COLO829 (cell line): ENCODE results near the gene SPTBN1.
"Not testable (repeated sequence)": the region's sequence is repeated elsewhere in the genome, so short reads cannot be mapped to it uniquely, and the experiment has no call there.

Experiments
- DNase-seq: peaks from one replicate; pipeline ENCODE4 v3.0.0; 2012; ENCODE audit warnings: low spot score

Gene SPTBN1

DNA sequence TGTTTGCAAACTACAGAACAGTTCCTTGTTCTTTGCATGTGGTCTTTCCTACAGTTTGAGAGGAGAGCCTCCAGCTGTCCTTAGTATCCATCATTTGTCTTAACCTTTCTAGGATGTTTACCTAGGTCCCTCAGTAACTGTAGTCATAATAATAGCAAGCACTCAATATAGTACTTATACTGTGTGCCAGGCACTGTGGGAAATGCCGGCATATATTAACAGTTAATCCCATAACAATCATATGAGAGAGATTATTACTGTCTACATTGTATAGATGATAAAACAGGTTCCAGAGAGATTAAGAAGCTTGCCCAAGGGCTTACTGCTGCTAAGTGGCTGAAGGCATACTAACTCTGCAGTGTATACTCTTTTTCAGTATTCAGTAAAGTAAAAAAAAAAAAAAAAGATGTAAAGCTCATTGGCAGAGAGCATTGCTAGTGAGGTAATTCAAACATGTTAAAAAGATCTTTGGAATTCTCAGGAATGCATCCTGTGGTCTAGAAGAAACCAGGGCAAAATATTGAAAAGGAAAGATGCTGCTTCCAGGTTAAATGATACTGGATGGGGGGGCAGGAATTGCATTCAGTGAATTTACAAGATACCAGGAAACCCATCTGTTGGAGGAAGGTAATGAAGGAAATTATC lies 72.3 kb downstream of the SPTBN1 start:
- DNase-seq: no peak

DNA sequence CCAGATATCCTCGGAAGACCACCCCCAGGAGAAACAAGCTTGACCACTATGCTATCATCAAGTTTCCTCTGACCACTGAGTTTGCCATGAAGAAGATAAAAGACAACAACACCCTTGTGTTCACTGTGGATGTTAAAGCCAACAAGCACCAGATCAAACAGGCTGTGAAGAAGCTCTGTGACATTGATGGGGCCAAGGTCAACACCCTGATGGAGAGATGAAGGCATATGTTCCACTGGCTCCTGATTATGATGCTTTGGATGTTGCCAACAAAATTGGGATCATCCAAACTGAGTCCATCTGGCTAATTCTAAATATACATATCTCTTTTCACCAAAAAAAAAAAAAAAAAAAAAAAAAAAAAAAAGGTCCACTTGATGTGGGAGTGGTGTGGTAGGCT lies 73.4 kb downstream of the SPTBN1 start:
- not testable (repeated sequence) for DNase-seq

DNA sequence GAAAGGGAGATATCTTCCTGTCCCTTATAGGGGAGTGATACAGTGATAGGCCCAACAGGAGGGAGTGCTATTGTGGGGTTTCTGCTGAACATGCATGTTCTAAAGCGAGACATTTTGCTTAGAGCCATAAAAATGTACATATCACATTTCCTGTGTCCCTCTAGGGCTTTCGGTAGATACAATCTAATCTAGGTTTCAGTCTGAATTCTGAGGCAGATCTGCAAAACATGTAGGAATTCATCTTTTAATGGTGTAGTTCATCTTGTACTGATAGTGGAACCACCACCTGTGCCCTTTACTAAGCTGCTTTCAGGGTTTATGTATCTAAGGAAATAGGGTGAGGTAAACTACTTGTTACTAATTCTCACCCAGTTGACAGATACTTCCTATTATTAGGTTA lies 73.8 kb downstream of the SPTBN1 start:
- no peak for DNase-seq

DNA sequence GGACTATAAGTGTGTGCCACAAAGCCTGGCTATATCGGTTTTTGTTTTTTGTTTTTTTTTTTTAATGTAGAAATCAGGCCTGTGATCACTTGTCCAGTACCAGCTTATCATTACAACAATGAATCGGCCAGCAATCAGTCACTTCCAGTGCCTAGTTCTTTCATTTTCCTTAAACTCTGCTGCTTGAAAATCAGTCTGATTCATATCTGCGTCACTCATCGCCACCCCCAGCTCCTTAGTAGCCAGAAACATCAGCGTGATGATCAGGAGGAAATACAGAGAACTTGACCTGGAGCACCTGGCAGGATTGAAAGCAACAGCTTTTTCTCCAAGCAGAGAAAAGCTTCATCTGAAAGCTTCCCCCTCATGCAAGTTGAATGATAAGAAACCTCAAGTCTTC lies 75.4 kb downstream of the SPTBN1 start:
- DNase-seq: no peak

DNA sequence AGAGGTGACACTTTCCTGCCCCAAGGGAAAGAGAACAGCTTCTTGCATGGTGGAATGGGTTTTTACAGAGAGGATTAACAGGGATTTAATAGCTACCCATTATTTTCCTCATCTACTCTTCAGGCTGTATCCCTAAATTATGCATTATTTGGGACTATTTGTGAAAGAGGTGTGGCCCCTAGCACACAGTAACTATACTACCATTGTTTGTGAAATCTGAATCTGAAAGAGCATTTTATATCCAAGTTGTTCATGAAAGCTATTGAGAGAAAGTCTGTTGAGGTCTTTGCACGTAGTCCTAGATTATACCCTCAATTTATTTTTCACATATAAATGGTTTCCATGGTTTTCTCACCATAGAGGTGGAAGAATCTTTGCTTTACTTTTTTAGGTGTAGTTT lies 78.1 kb downstream of the SPTBN1 start:
- DNase-seq: no peak

DNA sequence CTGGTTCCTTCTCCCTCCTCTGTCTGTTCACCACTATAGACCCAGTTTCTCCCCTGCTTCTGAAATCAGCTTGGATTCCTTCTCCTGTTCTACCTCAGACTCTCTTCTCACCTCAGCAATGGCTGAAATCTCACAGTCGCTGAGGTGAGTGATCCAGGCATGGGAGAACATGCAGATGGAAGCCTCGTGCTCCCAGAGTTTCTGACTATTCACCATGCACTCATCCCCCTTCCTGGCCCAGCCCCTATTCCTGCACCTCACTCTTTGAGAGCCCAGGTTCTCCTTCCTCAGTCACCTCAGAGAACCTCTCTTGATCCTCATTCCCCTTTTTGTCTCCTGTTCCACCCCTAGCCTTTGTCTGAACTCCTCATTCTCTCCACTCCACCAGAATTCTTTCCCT lies 78.5 kb downstream of the SPTBN1 start:
- DNase-seq: no peak

DNA sequence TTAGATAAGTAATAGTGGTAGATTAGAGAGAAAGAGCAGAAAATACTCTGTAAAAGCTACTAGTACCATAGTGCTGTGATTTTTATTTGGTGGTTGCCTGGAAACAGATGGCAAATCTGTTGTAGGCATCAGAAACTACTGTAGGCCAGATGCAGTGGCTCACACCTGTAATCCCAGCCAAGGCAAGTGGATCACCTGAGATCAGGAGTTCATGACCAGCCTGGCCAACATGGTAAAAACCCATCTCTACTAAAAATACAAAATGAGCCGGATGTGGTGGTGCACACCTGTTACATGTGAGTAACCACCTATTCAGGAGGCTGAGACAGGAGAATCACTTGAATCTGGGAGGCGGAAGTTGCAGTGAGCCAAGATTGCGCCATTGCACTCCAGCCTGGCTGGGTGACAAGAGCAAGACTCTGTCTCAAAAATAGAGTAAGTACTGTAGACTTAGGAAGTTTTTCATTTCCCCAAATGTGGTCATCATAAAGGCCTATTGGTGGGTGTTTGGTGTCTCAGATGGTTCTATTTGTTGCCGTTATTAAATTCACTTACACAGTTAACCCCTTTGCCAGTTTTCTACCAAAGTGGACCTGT lies 79.6 kb downstream of the SPTBN1 start:
- no peak for DNase-seq

DNA sequence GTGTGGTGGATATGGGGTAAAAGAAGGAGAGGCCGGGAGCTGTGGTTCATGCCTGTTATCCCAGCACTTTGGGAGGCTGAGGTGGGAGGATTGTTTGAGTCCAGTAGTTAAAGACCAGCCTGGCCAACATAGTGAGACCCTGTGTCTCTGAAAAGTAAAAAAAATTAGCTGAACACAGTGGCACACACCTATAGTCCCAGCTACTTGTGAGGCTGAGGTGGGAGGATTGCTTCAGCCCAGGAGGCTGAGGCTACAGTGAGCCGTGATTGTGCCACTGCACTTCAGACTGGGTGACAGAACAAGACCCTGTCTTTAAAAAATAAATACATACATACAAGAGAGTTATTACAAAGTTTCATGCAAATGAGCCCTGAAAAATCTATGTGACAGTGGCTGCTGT lies 80.6 kb downstream of the SPTBN1 start:
- no peak for DNase-seq

DNA sequence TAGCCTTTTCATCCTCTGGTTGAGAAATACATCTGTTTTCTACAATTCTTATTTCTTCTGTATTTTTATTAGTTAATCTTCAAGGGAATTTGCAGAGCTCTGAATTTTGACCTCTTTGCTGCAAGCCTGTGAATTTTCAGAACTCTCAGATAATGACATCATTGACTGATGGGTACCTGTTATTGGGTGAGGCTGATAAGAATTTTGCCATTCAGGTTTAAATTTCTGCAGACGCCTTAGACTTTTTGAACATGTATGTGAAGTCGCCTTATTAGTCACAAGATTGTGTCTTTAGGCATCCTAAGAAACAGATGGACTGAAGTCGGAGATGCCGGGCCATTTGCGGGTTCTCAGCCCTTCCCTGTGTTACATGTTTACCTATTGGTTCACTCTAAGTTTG lies 82.4 kb downstream of the SPTBN1 start:
- no peak for DNase-seq

DNA sequence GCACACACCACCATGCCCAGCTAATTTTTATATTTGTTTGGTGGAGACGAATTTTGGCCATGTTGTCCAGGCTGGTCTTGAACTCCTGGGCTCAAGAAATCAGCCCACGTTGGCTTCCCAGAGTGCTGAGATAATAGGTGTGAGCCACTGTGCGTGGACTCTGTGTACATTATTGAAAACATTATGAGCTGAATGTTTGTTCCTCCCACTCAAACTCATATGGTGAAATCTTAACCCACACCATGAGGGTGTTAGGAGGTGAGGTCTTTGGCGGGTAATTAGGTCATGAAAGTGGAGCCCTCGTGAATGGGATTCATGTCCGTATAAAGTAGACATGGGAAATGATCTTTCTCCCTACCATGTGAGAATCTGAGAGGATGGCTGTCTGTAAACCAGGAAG lies 83.6 kb downstream of the SPTBN1 start:
- no peak for DNase-seq

DNA sequence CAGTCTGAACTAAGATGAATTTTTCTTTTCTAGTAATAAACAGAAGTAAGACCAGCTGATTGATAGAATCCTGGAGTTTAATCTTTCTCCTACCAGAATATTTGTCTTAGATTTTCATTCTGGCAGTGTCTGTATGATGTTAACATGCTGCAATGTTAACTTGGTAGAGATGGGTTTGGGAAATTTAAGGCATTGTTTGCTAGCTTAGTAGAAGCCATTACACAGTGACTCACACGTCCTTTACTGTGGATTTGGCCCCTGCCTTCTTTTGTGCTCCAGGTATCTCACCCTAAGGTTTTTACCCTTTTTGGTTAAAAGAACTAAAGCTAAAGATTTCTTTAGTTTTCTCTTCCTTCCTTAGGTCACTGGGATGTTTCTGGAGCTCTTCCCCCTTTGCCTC lies 84.1 kb downstream of the SPTBN1 start:
- no peak for DNase-seq

DNA sequence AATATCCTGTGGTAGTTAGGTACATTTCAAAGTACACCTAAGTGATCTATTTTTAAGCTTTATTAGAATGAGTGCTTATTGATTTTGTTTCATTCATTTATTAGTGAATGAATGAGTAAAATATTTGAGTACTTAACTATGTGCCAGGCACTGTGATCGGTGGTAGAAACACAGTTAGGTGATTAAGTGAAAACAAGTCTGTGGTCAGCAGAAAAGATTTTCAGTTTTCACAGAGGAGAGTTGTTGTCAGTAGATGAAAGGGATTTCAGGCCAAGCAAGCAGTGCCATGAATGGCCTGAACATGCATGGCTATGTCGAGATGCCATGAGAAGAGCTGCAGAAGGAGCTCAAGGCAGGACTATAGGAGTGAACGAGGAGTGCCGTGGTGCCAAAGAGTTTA lies 85.9 kb downstream of the SPTBN1 start:
- no peak for DNase-seq

DNA sequence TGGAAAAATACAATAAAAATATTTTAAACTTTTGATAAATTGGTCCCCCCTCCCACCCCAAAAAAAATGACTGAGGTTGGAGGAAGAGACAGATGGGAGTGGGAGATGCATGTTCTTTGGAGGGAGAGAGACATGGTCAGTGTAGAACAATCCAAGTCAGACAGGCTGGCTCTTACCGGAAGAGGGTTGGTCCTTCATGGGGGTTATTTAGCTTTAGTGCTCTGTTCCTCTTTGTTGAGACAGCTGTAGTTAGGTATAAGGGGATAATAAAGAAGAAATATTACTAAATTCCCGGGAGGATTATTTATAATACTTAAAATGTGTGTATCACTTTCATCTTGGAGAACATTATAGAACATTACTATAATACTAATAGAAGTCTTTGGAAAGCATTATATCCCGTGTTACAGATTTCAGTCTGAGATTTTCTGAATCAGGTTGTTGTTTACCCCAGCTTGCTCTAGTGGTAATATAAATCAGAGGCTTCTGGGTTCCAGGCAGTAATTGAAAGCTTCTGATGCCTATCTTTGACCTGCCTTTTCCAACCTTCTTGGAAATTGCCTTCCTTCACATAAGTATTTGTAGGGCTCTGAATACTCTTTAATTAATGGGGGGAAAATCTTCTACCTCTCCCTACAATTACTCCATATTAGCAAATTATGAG lies 87.7 kb downstream of the SPTBN1 start:
- no peak for DNase-seq

DNA sequence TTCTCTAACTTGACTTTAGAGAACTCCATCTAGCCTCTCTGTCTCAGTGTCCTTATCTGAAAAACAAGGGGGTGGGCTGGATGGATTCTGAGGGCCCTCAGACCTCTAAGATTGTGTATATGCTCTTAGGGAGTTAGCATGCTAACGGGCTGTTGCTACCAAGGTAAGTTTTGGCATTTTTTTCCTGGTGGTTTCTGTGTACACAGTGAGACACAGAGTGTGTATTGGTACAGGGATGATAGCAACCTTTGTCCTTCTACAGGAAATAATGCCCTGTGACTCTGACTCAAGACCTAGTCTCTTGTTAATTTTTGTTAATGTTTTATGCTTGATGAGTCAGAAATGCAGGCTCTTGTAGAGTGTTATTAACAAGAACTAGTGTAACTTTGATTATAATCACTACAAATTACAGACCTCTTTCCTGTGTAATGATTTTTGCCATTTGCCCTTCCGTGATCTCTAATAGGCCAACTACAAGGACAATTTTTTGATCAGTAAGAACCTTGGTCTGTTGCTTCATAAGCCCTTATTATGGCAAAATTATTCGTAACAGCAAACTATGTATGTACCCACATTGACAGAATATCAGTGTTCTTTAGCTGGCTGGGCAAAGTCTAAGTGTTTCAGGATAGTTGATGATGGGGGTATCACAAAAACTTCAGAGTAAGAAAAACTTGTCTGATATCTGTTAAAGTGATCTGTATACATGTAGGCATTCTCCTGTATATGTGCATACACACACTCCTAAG lies 89.7 kb downstream of the SPTBN1 start:
- peak; percentile 90 for DNase-seq

DNA sequence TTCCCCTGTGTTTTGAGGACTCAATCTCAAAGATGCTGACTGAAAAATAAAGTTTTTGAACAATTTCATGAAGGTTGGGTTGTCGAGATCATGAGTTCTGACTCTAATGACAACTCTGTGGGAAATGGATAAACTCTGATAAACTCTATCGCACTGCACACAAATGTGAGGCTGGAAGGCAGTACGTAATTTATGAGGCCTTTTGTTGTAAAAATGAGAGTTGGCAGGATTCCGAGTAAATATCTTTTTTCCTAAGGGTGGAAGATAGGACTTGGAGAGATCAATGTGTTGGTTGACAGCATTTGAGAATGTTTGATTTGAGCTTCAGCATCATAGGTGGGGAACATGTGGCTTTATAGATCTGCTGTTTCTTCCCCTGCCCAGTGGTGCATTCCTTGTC lies 90.4 kb downstream of the SPTBN1 start:
- DNase-seq: no peak

DNA sequence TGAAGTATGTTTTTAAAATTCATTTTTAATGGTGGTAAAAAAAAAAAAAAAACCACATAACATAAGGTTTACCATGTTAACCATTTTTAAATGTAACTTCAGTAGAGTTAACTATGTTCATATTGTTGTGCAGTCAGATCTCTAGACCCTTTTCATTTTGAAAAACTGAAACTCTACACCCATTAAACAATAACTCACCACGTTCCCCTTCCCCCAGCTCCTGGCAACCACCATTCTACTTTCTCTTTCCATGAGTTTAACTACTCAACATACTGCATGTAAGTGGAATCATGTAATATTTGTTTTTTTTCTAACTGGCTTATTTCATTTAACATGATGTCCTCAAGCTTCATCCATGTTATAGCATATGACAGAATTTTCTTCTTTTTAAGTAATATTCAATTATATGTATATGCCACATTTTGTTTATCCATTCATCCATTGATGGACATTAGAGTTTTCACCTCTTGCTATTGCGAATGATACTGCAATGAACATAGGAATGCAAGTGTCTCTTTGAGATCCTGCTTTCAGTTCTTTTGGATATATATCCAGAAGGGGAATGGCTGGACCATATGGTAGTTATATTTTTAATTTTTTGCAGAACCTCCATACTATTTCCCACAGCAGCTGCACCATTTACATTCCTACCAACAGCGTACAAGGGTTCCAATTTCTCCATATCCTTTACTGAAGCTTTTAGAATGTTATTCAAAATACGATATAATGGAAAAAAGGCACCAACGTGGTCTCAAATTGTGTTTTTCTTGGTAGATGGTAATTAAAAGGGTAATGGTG lies 91.0 kb downstream of the SPTBN1 start:
- DNase-seq: no peak

DNA sequence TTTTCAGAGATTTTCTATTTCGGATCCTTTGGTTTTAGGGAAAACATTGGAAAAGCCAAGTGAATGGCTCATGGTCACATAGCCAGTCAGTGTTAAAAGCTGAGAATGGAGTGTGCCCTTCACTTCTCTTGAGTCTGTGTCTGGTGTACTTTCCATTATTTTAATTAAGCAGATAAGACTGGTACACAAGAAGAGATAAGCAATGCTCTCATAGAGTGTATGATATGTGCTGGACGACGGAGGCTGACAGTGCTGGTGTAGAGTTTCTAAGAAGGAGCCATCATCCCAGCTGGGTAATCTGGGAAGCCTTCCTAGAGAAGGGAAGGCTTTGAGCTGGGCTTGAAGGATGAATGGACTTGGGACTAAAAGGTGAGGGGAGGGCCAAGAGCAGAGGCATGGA lies 93.3 kb downstream of the SPTBN1 start:
- DNase-seq: no peak

DNA sequence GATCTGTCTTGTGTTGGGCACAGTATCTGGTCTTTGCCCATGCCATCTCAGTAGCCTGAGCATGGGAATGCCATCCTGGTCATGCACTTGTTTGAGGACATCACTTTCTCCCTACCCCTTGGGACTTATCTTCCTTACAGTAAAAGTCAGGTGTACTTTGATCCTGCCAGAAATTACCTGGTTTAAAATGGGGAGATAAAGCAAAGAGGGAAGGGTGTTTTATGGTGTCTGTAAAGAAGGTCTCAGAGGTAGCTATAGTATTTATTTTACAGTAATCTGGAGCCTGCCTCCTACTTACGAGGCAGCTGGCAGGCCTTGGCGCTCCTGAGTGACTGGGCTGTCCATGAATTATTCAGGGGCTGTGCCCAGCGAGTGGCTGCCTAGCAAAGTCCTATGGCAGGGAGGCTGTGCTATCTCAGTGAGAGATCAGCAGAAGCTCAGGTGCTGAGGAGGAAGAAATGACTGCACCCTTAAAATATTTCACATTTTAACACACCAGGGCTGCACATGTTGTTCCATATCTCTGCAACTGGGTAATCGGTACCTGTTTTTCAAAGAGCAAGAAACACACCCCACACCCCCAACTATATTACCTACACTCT lies 93.9 kb downstream of the SPTBN1 start:
- no peak for DNase-seq

DNA sequence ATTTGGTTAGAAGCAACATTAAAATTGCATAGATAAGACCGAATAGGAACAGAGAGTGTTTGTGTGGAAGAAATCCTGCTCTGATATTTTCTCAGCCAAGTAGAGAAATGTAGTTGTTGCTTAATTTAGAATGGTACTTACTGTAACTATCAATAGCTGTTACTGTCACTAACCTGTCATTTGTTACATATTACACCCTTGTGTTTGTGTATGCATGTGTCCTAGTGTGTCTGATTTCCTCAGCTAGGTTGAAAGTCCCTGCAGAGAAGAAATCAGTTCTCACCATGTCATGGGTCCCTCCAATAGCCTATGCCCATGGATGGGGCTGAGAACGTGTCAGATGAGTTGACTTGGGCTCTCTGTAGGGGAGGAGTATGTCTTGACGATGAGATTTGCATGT lies 94.4 kb downstream of the SPTBN1 start:
- DNase-seq: no peak

DNA sequence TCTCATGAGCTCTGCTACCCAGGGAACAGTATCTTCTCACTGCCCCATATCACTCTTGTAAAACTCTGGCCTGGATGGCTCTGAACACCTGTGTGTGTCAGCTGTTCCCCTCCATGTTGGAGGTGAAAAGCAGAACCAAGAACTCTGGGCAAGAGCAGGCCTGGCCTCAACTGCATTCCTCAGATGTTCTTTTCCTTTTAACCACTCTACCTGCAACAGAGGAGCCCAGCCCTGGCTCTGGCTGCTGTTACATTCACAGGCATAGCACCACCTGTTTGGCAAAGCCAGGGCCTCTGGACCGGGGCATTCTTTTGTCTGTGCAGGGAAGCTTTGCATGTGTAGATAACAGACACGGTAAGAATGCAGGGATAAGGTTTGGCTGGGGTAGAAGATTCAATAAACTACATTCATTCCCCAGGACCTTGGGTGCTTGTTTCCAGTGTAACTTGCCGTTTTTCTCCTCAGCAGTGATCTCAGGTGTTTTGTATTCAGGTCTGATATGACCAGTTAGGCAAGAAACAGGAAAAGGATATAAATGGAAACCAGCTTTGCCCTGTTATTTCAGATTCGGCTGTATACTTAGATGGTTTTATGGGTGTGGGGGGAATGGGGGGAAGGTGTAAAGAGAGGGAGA lies 95.1 kb downstream of the SPTBN1 start:
- no peak for DNase-seq

DNA sequence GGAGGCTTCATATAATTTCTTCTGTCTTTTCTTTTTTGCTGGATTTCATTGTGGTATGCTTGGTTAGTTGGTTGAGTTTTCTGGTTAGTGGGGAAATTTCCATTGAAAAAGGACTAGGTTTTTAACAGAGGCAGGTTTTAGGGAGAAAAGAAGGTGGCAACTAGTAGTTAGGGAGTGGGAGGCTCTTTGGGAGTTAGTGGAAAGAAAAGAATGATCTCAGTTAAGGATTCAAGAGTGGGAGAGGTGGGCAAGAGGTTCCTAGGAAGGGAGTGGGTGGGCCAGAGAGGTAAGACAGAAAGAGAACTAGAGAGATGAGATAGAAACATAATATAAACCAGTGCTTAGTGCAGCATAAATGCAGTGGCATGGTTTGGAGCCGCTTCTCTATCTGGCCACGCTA lies 96.9 kb downstream of the SPTBN1 start:
- DNase-seq: no peak
